Measurements from ENCODE around the gene SSX3. TPM values are rescaled to one million over a fixed set of nuclear protein-coding genes. Genes with fewer than 3 reads are reported as not detected.

The SSX3 gene
- total RNA-seq, 2 experiments from 2014 or later, result not detected

Other genes starting within 250 kb of the SSX3 start
- gene SPACA5B, start 226.1 kb downstream of the SSX3 start, total RNA-seq, result not detected
- gene SSX5, start 159.9 kb downstream of the SSX3 start, total RNA-seq, result not detected
- gene SSX1, start 101.3 kb downstream of the SSX3 start, total RNA-seq, result not detected
- not detected for gene SSX4, start 26.8 kb upstream of the SSX3 start, total RNA-seq
- gene SSX4B, start 55.3 kb upstream of the SSX3 start, total RNA-seq, result not detected
- gene SLC38A5, start 113.6 kb upstream of the SSX3 start, total RNA-seq, result 100 to 1,000 TPM in 1 of 2 experiments, 10 to 100 TPM in 1; 93.9 to 123 TPM
- 10 to 100 TPM; 72.7 to 75.4 TPM for gene FTSJ1, start 119.5 kb upstream of the SSX3 start, total RNA-seq
- gene PORCN, start 152.3 kb upstream of the SSX3 start, total RNA-seq, result 10 to 100 TPM; 22.4 to 25.7 TPM
- 100 to 1,000 TPM; 359 to 395 TPM for gene EBP, start 165.1 kb upstream of the SSX3 start, total RNA-seq
- gene TBC1D25, start 183.0 kb upstream of the SSX3 start, total RNA-seq, result 10 to 100 TPM; 23.2 to 26.3 TPM
- gene RBM3, start 217.8 kb upstream of the SSX3 start, total RNA-seq, result 100 to 1,000 TPM; 149 to 183 TPM
- gene WDR13, start 240.8 kb upstream of the SSX3 start, total RNA-seq, result 10 to 100 TPM; 32.6 to 42.9 TPM

All from activated CD8-positive, alpha-beta memory T cell treated with anti-CD3 and anti-CD28 coated beads, Interleukin-2, amount 10 ng/mL, durations not matched to agents 7 days and 5 days (primary cell).